ENCODE measurements around the gene ATXN7L1.

Gene ATXN7L1

DNA sequence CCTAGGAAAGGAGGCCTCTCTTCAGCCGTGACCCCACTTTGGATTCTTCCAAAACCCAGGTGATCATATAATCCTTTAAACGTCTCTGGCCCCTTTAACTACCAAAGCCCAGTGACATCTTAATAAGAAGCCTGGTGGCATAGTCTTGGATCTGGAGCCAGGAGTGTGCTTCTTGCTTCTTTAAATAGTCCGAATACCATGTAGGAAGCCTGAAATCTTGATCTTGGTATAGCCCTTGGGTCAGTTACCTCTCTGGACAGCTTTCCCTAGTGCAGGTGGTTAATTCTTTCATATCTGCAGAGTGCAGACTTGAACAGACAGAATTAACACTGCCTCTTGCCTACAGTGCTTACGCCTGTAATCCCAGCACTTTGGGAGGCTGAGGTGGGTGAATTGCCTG is 156.5 kb downstream of the ATXN7L1 start:
- no peak for TF ChIP-seq ARNTL (CRISPR knock-in tag; IDR thresholded peaks at IDR 0.05; ENCODE audit: borderline replicate concordance, low read depth)
- no peak for TF ChIP-seq RARB (CRISPR knock-in tag; IDR thresholded peaks at IDR 0.05)
- no peak for TF ChIP-seq OSR1 (CRISPR knock-in tag; IDR thresholded peaks at IDR 0.05)
- no peak for TF ChIP-seq ZNF8 (CRISPR knock-in tag; IDR thresholded peaks at IDR 0.05)
- no peak for TF ChIP-seq ZC3H10 (CRISPR knock-in tag; IDR thresholded peaks at IDR 0.05)
- TF ChIP-seq TOX (CRISPR knock-in tag; IDR thresholded peaks at IDR 0.05; ENCODE audit: borderline replicate concordance): no peak
- no peak for TF ChIP-seq SNAI2 (CRISPR knock-in tag; IDR thresholded peaks at IDR 0.05)
- no peak for TF ChIP-seq PPARA (CRISPR knock-in tag; IDR thresholded peaks at IDR 0.05; ENCODE audit: borderline replicate concordance)
- TF ChIP-seq, protein P1, sequence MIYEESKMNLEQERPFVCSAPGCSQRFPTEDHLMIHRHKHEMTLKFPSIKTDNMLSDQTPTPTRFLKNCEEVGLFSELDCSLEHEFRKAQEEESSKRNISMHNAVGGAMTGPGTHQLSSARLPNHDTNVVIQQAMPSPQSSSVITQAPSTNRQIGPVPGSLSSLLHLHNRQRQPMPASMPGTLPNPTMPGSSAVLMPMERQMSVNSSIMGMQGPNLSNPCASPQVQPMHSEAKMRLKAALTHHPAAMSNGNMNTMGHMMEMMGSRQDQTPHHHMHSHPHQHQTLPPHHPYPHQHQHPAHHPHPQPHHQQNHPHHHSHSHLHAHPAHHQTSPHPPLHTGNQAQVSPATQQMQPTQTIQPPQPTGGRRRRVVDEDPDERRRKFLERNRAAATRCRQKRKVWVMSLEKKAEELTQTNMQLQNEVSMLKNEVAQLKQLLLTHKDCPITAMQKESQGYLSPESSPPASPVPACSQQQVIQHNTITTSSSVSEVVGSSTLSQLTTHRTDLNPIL (CRISPR knock-in tag; IDR thresholded peaks at IDR 0.05; ENCODE audit: low read depth): no peak
- TF ChIP-seq CSDC2 (CRISPR knock-in tag; IDR thresholded peaks at IDR 0.05): no peak
- no peak for TF ChIP-seq ZFP30 (CRISPR knock-in tag; IDR thresholded peaks at IDR 0.05)
- TF ChIP-seq, protein P2, sequence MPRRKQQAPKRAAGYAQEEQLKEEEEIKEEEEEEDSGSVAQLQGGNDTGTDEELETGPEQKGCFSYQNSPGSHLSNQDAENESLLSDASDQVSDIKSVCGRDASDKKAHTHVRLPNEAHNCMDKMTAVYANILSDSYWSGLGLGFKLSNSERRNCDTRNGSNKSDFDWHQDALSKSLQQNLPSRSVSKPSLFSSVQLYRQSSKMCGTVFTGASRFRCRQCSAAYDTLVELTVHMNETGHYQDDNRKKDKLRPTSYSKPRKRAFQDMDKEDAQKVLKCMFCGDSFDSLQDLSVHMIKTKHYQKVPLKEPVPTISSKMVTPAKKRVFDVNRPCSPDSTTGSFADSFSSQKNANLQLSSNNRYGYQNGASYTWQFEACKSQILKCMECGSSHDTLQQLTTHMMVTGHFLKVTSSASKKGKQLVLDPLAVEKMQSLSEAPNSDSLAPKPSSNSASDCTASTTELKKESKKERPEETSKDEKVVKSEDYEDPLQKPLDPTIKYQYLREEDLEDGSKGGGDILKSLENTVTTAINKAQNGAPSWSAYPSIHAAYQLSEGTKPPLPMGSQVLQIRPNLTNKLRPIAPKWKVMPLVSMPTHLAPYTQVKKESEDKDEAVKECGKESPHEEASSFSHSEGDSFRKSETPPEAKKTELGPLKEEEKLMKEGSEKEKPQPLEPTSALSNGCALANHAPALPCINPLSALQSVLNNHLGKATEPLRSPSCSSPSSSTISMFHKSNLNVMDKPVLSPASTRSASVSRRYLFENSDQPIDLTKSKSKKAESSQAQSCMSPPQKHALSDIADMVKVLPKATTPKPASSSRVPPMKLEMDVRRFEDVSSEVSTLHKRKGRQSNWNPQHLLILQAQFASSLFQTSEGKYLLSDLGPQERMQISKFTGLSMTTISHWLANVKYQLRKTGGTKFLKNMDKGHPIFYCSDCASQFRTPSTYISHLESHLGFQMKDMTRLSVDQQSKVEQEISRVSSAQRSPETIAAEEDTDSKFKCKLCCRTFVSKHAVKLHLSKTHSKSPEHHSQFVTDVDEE (CRISPR knock-in tag; IDR thresholded peaks at IDR 0.05): no peak
- TF ChIP-seq ZNF565 (CRISPR knock-in tag; conservative IDR thresholded peaks at IDR 0.05; ENCODE audit: low read depth): no peak
- TF ChIP-seq, protein P3, sequence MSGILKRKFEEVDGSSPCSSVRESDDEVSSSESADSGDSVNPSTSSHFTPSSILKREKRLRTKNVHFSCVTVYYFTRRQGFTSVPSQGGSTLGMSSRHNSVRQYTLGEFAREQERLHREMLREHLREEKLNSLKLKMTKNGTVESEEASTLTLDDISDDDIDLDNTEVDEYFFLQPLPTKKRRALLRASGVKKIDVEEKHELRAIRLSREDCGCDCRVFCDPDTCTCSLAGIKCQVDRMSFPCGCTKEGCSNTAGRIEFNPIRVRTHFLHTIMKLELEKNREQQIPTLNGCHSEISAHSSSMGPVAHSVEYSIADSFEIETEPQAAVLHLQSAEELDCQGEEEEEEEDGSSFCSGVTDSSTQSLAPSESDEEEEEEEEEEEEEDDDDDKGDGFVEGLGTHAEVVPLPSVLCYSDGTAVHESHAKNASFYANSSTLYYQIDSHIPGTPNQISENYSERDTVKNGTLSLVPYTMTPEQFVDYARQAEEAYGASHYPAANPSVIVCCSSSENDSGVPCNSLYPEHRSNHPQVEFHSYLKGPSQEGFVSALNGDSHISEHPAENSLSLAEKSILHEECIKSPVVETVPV (CRISPR knock-in tag; IDR thresholded peaks at IDR 0.05): no peak
- no peak for TF ChIP-seq ESRRG (CRISPR knock-in tag; IDR thresholded peaks at IDR 0.05)
- TF ChIP-seq ISL1 (CRISPR knock-in tag; IDR thresholded peaks at IDR 0.05): no peak
- ATAC-seq: no peak

DNA sequence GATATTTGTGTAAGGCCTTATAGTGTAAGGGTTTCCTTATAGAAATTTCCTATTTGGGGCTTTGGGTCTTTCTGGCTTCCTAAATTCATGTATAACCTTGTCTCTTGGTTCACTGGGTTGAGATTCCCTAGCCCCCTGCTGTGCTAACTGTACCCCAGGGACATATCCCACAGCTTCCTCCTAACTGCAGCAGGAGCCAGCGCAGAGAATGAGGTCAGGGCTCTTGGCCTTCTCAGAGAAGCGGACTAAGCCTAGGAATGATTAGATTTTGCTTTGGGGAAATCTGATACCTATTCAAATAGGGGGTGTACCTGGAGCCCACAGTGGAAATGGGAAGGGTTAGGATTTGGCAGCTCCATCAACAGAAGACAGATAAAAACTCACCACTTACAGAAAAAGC is 157.0 kb downstream of the ATXN7L1 start:
- no peak for TF ChIP-seq BACH2 (CRISPR knock-in tag; IDR thresholded peaks at IDR 0.05; ENCODE audit: borderline replicate concordance)

DNA sequence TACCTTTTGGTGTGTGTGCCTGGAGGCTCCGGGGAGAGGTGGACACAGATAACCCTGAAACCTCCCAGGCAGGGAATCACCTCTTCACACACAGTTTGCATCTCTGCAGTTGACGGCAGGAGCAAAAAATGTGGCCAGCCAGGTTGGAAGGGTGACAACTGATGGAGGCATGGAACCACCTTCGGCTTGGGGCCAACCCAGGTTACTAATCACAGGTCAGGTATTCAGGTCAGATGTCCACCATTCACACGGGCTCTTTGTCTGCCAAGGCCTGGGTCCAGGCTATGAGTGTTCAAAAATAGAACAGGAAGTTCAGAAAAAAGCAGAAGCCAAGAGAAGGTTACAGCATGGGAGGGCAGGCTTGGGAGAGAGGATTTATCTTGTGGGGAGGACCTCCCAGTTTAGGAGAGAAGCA is 157.9 kb downstream of the ATXN7L1 start:
- TF ChIP-seq, protein P2 (CRISPR knock-in tag; IDR thresholded peaks at IDR 0.05): no peak
- TF ChIP-seq CSDC2 (CRISPR knock-in tag; IDR thresholded peaks at IDR 0.05): no peak
- TF ChIP-seq, protein P3 (CRISPR knock-in tag; IDR thresholded peaks at IDR 0.05): no peak
- no peak for TF ChIP-seq ZNF565 (CRISPR knock-in tag; conservative IDR thresholded peaks at IDR 0.05; ENCODE audit: low read depth)
- TF ChIP-seq ZFP30 (CRISPR knock-in tag; IDR thresholded peaks at IDR 0.05): no peak
- no peak for TF ChIP-seq OSR1 (CRISPR knock-in tag; IDR thresholded peaks at IDR 0.05)
- no peak for TF ChIP-seq GLIS3 (CRISPR knock-in tag; IDR thresholded peaks at IDR 0.05)
- TF ChIP-seq, protein P1 (CRISPR knock-in tag; IDR thresholded peaks at IDR 0.05; ENCODE audit: low read depth): no peak
- no peak for TF ChIP-seq ISL1 (CRISPR knock-in tag; IDR thresholded peaks at IDR 0.05)
- TF ChIP-seq TOX (CRISPR knock-in tag; IDR thresholded peaks at IDR 0.05; ENCODE audit: borderline replicate concordance): no peak
- TF ChIP-seq SNAI2 (CRISPR knock-in tag; IDR thresholded peaks at IDR 0.05): no peak
- TF ChIP-seq, protein P4, sequence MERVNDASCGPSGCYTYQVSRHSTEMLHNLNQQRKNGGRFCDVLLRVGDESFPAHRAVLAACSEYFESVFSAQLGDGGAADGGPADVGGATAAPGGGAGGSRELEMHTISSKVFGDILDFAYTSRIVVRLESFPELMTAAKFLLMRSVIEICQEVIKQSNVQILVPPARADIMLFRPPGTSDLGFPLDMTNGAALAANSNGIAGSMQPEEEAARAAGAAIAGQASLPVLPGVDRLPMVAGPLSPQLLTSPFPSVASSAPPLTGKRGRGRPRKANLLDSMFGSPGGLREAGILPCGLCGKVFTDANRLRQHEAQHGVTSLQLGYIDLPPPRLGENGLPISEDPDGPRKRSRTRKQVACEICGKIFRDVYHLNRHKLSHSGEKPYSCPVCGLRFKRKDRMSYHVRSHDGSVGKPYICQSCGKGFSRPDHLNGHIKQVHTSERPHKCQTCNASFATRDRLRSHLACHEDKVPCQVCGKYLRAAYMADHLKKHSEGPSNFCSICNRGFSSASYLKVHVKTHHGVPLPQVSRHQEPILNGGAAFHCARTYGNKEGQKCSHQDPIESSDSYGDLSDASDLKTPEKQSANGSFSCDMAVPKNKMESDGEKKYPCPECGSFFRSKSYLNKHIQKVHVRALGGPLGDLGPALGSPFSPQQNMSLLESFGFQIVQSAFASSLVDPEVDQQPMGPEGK (CRISPR knock-in tag; IDR thresholded peaks at IDR 0.05; ENCODE audit: borderline replicate concordance): no peak
- TF ChIP-seq ZNF8 (CRISPR knock-in tag; IDR thresholded peaks at IDR 0.05): no peak
- TF ChIP-seq RARB (CRISPR knock-in tag; IDR thresholded peaks at IDR 0.05): no peak
- TF ChIP-seq, protein P5, sequence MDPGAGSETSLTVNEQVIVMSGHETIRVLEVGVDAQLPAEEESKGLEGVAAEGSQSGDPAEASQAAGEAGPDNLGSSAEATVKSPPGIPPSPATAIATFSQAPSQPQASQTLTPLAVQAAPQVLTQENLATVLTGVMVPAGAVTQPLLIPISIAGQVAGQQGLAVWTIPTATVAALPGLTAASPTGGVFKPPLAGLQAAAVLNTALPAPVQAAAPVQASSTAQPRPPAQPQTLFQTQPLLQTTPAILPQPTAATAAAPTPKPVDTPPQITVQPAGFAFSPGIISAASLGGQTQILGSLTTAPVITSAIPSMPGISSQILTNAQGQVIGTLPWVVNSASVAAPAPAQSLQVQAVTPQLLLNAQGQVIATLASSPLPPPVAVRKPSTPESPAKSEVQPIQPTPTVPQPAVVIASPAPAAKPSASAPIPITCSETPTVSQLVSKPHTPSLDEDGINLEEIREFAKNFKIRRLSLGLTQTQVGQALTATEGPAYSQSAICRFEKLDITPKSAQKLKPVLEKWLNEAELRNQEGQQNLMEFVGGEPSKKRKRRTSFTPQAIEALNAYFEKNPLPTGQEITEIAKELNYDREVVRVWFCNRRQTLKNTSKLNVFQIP (CRISPR knock-in tag; IDR thresholded peaks at IDR 0.05; ENCODE audit: borderline replicate concordance, low read depth): no peak
- no peak for TF ChIP-seq TCF4 (CRISPR knock-in tag; IDR thresholded peaks at IDR 0.05; ENCODE audit: borderline replicate concordance)
- no peak for TF ChIP-seq BACH2 (CRISPR knock-in tag; IDR thresholded peaks at IDR 0.05; ENCODE audit: borderline replicate concordance)
- no peak for TF ChIP-seq ARNTL (CRISPR knock-in tag; IDR thresholded peaks at IDR 0.05; ENCODE audit: borderline replicate concordance, low read depth)
- TF ChIP-seq PPARA (CRISPR knock-in tag; IDR thresholded peaks at IDR 0.05; ENCODE audit: borderline replicate concordance): no peak
- no peak for TF ChIP-seq ZC3H10 (CRISPR knock-in tag; IDR thresholded peaks at IDR 0.05)
- ATAC-seq: no peak

More for the DNA sequence above, 157.0 kb downstream of the ATXN7L1 start:
- no peak for ATAC-seq
